Transverse colon (tissue), 4 donors: Measurements from ENCODE around the gene LINC00237. TPM values are rescaled to one million over a fixed set of nuclear protein-coding genes. Genes with fewer than 3 reads are reported as not detected.

Experiments
- DNase-seq: peaks from one replicate; pipeline ENCODE4 v3.0.0-alpha.2; 2019
- H3K27ac ChIP-seq, 4 donors: fragments of 200-600 bp; sonication (generic); 2 replicates each; pipeline ENCODE4 v1.5.1; 2016 to 2018; ENCODE audit warnings: inconsistent platforms in 4 of 4
- H3K27me3 ChIP-seq: fragments of 200-600 bp; sonication (generic); 2 replicates; pipeline ENCODE4 v1.5.1; 2017; ENCODE audit warnings: inconsistent platforms
- H3K36me3 ChIP-seq, 4 donors: fragments of 200-600 bp; sonication (generic); 2 replicates each; pipeline ENCODE4 v1.5.1; 2017 to 2019; ENCODE audit warnings: inconsistent platforms in 4 of 4
- H3K4me1 ChIP-seq, 4 donors: fragments of 200-600 bp; sonication (generic); 2 replicates each; pipeline ENCODE4 v1.5.1; 2017 to 2020; ENCODE audit warnings: inconsistent platforms in 4 of 4
- H3K4me3 ChIP-seq, 4 donors: fragments of 200-600 bp; sonication (generic); 1 replicate in 1 of 4; 2 replicates in 3 of 4; pipeline versions ENCODE4 v1.5.1 to v1.6.1; 2017 to 2019; ENCODE audit warnings: inconsistent platforms in 4 of 4
- H3K9me3 ChIP-seq, 2 donors: fragments of 200-600 bp; sonication (generic); 2 replicates each; pipeline ENCODE4 v1.5.1; 2017 to 2019; ENCODE audit warnings: inconsistent platforms in 2 of 2
- CTCF ChIP-seq, 5 experiments: fragments of 200-600 bp in 3 of 5; fragments of 450-650 bp in 2 of 5; sonication (generic) in 3 of 5; IDR thresholded peaks; 1 replicate in 2 of 5; 2 replicates in 3 of 5; pipeline ENCODE4 v1.5.1; 2016 to 2017; ENCODE audit warnings: antibody characterized with exemption in 5 of 5, inconsistent platforms in 3 of 5, mild to moderate bottlenecking in 2 of 5, moderate library complexity in 1 of 5
- EP300 ChIP-seq: sonication (generic); formaldehyde crosslinking; IDR thresholded peaks from one replicate; pipeline ENCODE4 v1.6.1; 2017; ENCODE audit warnings: antibody characterized with exemption, low read depth
- POLR2A ChIP-seq: fragments of 450-650 bp; IDR thresholded peaks from one replicate; pipeline ENCODE4 v1.6.1; 2016; ENCODE audit warnings: antibody characterized with exemption, mild to moderate bottlenecking, moderate library complexity
- POLR2AphosphoS5 ChIP-seq, 3 donors: sonication (generic); formaldehyde crosslinking; IDR thresholded peaks; one replicate each; pipeline ENCODE4 v1.6.1; 2016; ENCODE audit warnings: antibody characterized with exemption in 3 of 3
- WGBS, 2 donors: methylation state at CpG; one replicate each; pipeline ENCODE4 v1.1.5; 2018; ENCODE audit warnings: low coverage in 1 of 2; 5-methylcytosine and 5-hydroxymethylcytosine counted together
- in situ Hi-C, 4 donors: fragments of 200-750 bp; cut with MboI; loops; one replicate each; pipeline versions ENCODE4 v1.15.0 to v1.15.1; 2017; ENCODE audit warnings: low sequenced_read_pairs in 3 of 4, low pct_ligation_motif_present in 1 of 4, low pct_unique_long_range_greater_than_20kb in 1 of 4
- intact Hi-C: fragments of 100-400 bp; cut with DNase I; formaldehyde crosslinking; loops from one replicate; pipeline ENCODE4 v1.15.1; 2023; ENCODE audit warnings: low total_unique reads
- total RNA-seq, 4 donors: library from RNA; depleted of rRNA; stranded (reverse); fragments of >200 nt; gene quantifications; one replicate each; pipeline ENCODE4 v1.1.0, GENCODE V29; 2016

The LINC00237 gene
- total RNA-seq, 4 donors from 2014 or later = not detected

GRCh38 chr20:21105429-21106170, 558 bp downstream of the LINC00237 start:
- Histone ChIP-seq H3K4me1 (peaks cover 6 to 40% (median 31%) of the 10 kb centered on the region in 4 donors), H3K27ac (no peak overlapping the region), H3K27me3 (peaks cover 100% of the 10 kb centered on the region), H3K9me3 (no peaks in the 10 kb centered on the region), H3K36me3 (no peaks in the 10 kb centered on the region), H3K4me3 (peak overlapping the region in 1 of 4 donors; percentile 17)
- in situ Hi-C loops (no loop called here), intact Hi-C loops (no loop called here)
- 6% methylated on average over 40 of the region's 50 CpGs; no CpG with 5 or more reads in 1 of the 2 donors for WGBS, 2 donors
- TF ChIP-seq POLR2AphosphoS5 (IDR thresholded peaks at IDR 0.05) (no peak), CTCF (IDR thresholded peaks at IDR 0.05) (no peak), POLR2A (no peak), EP300 (no peak)
- DNase-seq = no peak

- no peak overlapping the region for H3K27ac ChIP-seq
- H3K4me1 ChIP-seq = peaks cover 6 to 43% (median 37%) of the 10 kb centered on the region in 4 donors
- H3K27me3 ChIP-seq = peaks cover 100% of the 10 kb centered on the region
- TF ChIP-seq EP300 = no peak
- TF ChIP-seq POLR2A = no peak
- no peak for TF ChIP-seq POLR2AphosphoS5 (IDR thresholded peaks at IDR 0.05)
- TF ChIP-seq CTCF (IDR thresholded peaks at IDR 0.05) = no peak
- WGBS, 2 donors = 18% methylated on average over 14 of the region's 16 CpGs; no CpG with 5 or more reads in 1 of the 2 donors
- no peaks in the 10 kb centered on the region for H3K36me3 ChIP-seq
- no peak overlapping the region for H3K4me3 ChIP-seq
- intact Hi-C loops (no loop called here), in situ Hi-C loops (no loop called here)
- H3K9me3 ChIP-seq = no peaks in the 10 kb centered on the region
- no peak for DNase-seq
Observed at GRCh38 chr20:21104921-21105320, 1.2 kb downstream of the LINC00237 start.

- Histone ChIP-seq H3K4me3 (no peak overlapping the region), H3K27ac (no peak overlapping the region), H3K27me3 (peaks cover 100% of the 10 kb centered on the region), H3K36me3 (no peaks in the 10 kb centered on the region), H3K4me1 (peaks cover 6 to 46% (median 39%) of the 10 kb centered on the region in 4 donors), H3K9me3 (no peaks in the 10 kb centered on the region)
- TF ChIP-seq CTCF (IDR thresholded peaks at IDR 0.05) (no peak), POLR2A (no peak), EP300 (no peak)
- intact Hi-C loops = no loop called here
- in situ Hi-C loops = no loop called here
- DNase-seq = no peak
- 41% methylated on average over 5 of the region's 5 CpGs; no CpG with 5 or more reads in 1 of the 2 donors for WGBS, 2 donors
Observed at GRCh38 chr20:21104466-21104761, 1.7 kb downstream of the LINC00237 start.

- Histone ChIP-seq H3K9me3 (no peaks in the 10 kb centered on the region), H3K4me1 (peaks cover 6 to 46% (median 39%) of the 10 kb centered on the region in 4 donors), H3K27ac (no peak overlapping the region), H3K4me3 (no peak overlapping the region), H3K27me3 (peaks cover 100% of the 10 kb centered on the region), H3K36me3 (no peaks in the 10 kb centered on the region)
- 21 to 22% methylated on average over 5 to 32 of the region's 32 CpGs for WGBS, 2 donors
- DNase-seq = no peak
- intact Hi-C loops (no loop called here), in situ Hi-C loops (no loop called here)
- no peak for TF ChIP-seq POLR2A
- no peak for TF ChIP-seq CTCF (IDR thresholded peaks at IDR 0.05)
- TF ChIP-seq EP300 = no peak
- TF ChIP-seq POLR2AphosphoS5 (IDR thresholded peaks at IDR 0.05) = no peak
Observed at GRCh38 chr20:21103582-21104465, 2.3 kb downstream of the LINC00237 start.
